Activated CD4-positive, alpha-beta T cell treated with anti-CD3 and anti-CD28 coated beads, Interleukin-2, amount 10 ng/mL, durations not matched to agents 7 days and 5 days (primary cell): ENCODE results near the gene G6PC2. TPM values are rescaled to one million over a fixed set of nuclear protein-coding genes. Genes with fewer than 3 reads are reported as not detected.

Experiments
- total RNA-seq, 2 experiments: library from RNA; stranded (reverse); gene quantifications; one replicate each; pipeline ENCODE4 v1.2.3, GENCODE V29; 2021

The G6PC2 gene
- total RNA-seq, 2 experiments from 2014 or later = not detected

Other genes starting within 250 kb of the G6PC2 start
- gene NOSTRIN, start 98.7 kb upstream of the G6PC2 start, total RNA-seq = not detected
- gene SPC25, start 10.9 kb upstream of the G6PC2 start, total RNA-seq = 10 to 100 TPM; 51.6 to 52.2 TPM
- under 1 TPM in 1 of 2 experiments, not detected in 1; 0.20 TPM for gene ABCB11, start 130.0 kb downstream of the G6PC2 start, total RNA-seq
- not detected for gene DHRS9, start 168.3 kb downstream of the G6PC2 start, total RNA-seq